H9 (cell line): ENCODE measurements around the gene GNAI2. TPM values are rescaled to one million over a fixed set of nuclear protein-coding genes. Genes with fewer than 3 reads are reported as not detected.

Source experiments
- DNase-seq: peaks from one replicate; pipeline ENCODE4 v3.0.0-alpha.2; 2017
- H2AFZ ChIP-seq: one replicate; pipeline ENCODE4 v1.6.1; 2013; ENCODE audit warnings: mild to moderate bottlenecking, low read length, control low read depth, moderate library complexity
- H2AK5ac ChIP-seq: 2 replicates; pipeline ENCODE4 v1.6.1; 2013; ENCODE audit warnings: low read length, control low read depth, mixed read lengths; ENCODE audit not compliant: insufficient read length
- H2BK120ac ChIP-seq: one replicate; pipeline ENCODE4 v1.6.1; 2013; ENCODE audit warnings: low read depth, mild to moderate bottlenecking, low read length, control low read depth, inconsistent platforms; ENCODE audit not compliant: poor library complexity, severe bottlenecking
- H2BK12ac ChIP-seq: 2 replicates; pipeline ENCODE4 v1.6.1; 2013; ENCODE audit warnings: low read length, control low read depth, mixed read lengths, low read depth; ENCODE audit not compliant: insufficient read length
- H2BK15ac ChIP-seq: 2 replicates; pipeline ENCODE4 v1.6.1; 2013; ENCODE audit warnings: low read depth, low read length, control low read depth
- H2BK20ac ChIP-seq: one replicate; pipeline ENCODE4 v1.6.1; 2013; ENCODE audit warnings: low read depth, mild to moderate bottlenecking, low read length, control low read depth, inconsistent platforms; ENCODE audit not compliant: poor library complexity, severe bottlenecking
- H2BK5ac ChIP-seq: 2 replicates; pipeline ENCODE4 v1.6.1; 2013; ENCODE audit warnings: low read length, control low read depth, mixed read lengths; ENCODE audit not compliant: insufficient read length
- H3K14ac ChIP-seq: 2 replicates; pipeline ENCODE4 v1.6.1; 2013; ENCODE audit warnings: low read length, control low read depth; ENCODE audit not compliant: insufficient read depth
- H3K18ac ChIP-seq: 2 replicates; pipeline ENCODE4 v1.6.1; 2013; ENCODE audit warnings: low read depth, mild to moderate bottlenecking, mixed read lengths, low read length, control low read depth; ENCODE audit not compliant: insufficient read length
- H3K23ac ChIP-seq: 2 replicates; pipeline ENCODE4 v1.6.1; 2013; ENCODE audit warnings: low read length, control low read depth, mixed read lengths, low read depth; ENCODE audit not compliant: insufficient read length
- H3K23me2 ChIP-seq: 2 replicates; pipeline ENCODE4 v1.6.1; 2013; ENCODE audit warnings: low read depth, mild to moderate bottlenecking, mixed read lengths, low read length, control low read depth; ENCODE audit not compliant: insufficient read length, poor library complexity, severe bottlenecking
- H3K27ac ChIP-seq: 2 replicates; pipeline ENCODE4 v1.5.1; 2013; ENCODE audit warnings: low read length, control low read depth, mixed read lengths, low read depth; ENCODE audit not compliant: insufficient read length
- H3K27me3 ChIP-seq: 2 replicates; pipeline ENCODE4 v1.6.1; 2013; ENCODE audit warnings: low read length, control low read depth, inconsistent platforms; ENCODE audit not compliant: insufficient read depth
- H3K4ac ChIP-seq: 2 replicates; pipeline ENCODE4 v1.6.1; 2013; ENCODE audit warnings: low read depth, mild to moderate bottlenecking, control low read depth, inconsistent platforms, low read length, moderate library complexity
- H3K4me1 ChIP-seq: 2 replicates; pipeline ENCODE4 v1.6.1; 2013; ENCODE audit warnings: low read length, control low read depth, inconsistent platforms; ENCODE audit not compliant: insufficient read depth
- H3K4me2 ChIP-seq: 2 replicates; pipeline ENCODE4 v1.6.1; 2013; ENCODE audit warnings: low read length, control low read depth, mixed read lengths; ENCODE audit not compliant: insufficient read length, insufficient read depth
- H3K56ac ChIP-seq: 2 replicates; pipeline ENCODE4 v1.6.1; 2013; ENCODE audit warnings: low read depth, mild to moderate bottlenecking, mixed read lengths, low read length, control low read depth; ENCODE audit not compliant: insufficient read length
- H3K79me1 ChIP-seq: 2 replicates; pipeline ENCODE4 v1.6.1; 2013; ENCODE audit warnings: low read depth, mild to moderate bottlenecking, moderate library complexity, low read length, control low read depth, inconsistent platforms; ENCODE audit not compliant: insufficient read depth, poor library complexity, severe bottlenecking
- H3K79me2 ChIP-seq: 2 replicates; pipeline ENCODE4 v1.6.1; 2013; ENCODE audit warnings: low read length, control low read depth, inconsistent platforms; ENCODE audit not compliant: insufficient read depth
- H3K9ac ChIP-seq: 2 replicates; pipeline ENCODE4 v1.6.1; 2013; ENCODE audit warnings: low read length, control low read depth, mixed read lengths; ENCODE audit not compliant: insufficient read length; ENCODE audit errors: extremely low read depth
- H3K9me3 ChIP-seq: one replicate; pipeline ENCODE4 v1.6.1; 2013; ENCODE audit warnings: low read depth, low read length, inconsistent platforms; ENCODE audit not compliant: control insufficient read depth
- H3T11ph ChIP-seq: one replicate; pipeline ENCODE4 v1.6.1; 2013; ENCODE audit warnings: mild to moderate bottlenecking, low read length, control low read depth, inconsistent platforms
- H4K20me1 ChIP-seq: one replicate; pipeline ENCODE4 v1.6.1; 2013; ENCODE audit not compliant: control insufficient read depth, insufficient read length, insufficient read depth
- H4K5ac ChIP-seq: 2 replicates; pipeline ENCODE4 v1.6.1; 2013; ENCODE audit warnings: low read depth, mild to moderate bottlenecking, mixed read lengths, low read length, control low read depth; ENCODE audit not compliant: insufficient read length
- H4K8ac ChIP-seq: replicated peaks from 2 replicates; pipeline ENCODE4 v1.6.1; 2013; ENCODE audit warnings: low read length, control low read depth, mixed read lengths, low read depth; ENCODE audit not compliant: insufficient read length
- H4K91ac ChIP-seq: 2 replicates; pipeline ENCODE4 v1.6.1; 2013; ENCODE audit warnings: low read depth, mild to moderate bottlenecking, moderate library complexity, mixed read lengths, low read length, control low read depth; ENCODE audit not compliant: insufficient read length
- H3K27ac Mint-ChIP-seq, 3 experiments: 2 replicates in 2 of 3; 3 replicates in 1 of 3; pipeline ENCODE4 v1.8.0; 2020 to 2021; ENCODE audit warnings: mixed read lengths in 3 of 3, mild to moderate bottlenecking in 1 of 3, moderate library complexity in 1 of 3
- H3K27me3 Mint-ChIP-seq: 2 replicates; pipeline ENCODE4 v1.8.0; 2021; ENCODE audit warnings: low read depth, mild to moderate bottlenecking, moderate library complexity, mixed read lengths
- H3K36me3 Mint-ChIP-seq, 3 experiments: 2 replicates in 2 of 3; 3 replicates in 1 of 3; pipeline ENCODE4 v1.8.0; 2020 to 2021; ENCODE audit warnings: low read depth in 3 of 3, mixed read lengths in 3 of 3; ENCODE audit not compliant: insufficient read depth in 1 of 3
- H3K4me1 Mint-ChIP-seq, 2 experiments: 2 replicates each; pipeline ENCODE4 v1.8.0; 2020; ENCODE audit warnings: mixed read lengths in 2 of 2
- H3K4me3 Mint-ChIP-seq, 2 experiments: 2 replicates in 1 of 2; 3 replicates in 1 of 2; pipeline ENCODE4 v1.8.0; 2020 to 2021; ENCODE audit warnings: mild to moderate bottlenecking in 2 of 2, mixed read lengths in 2 of 2, moderate library complexity in 1 of 2
- H3K9me3 Mint-ChIP-seq, 2 experiments: 2 replicates in 1 of 2; 3 replicates in 1 of 2; pipeline ENCODE4 v1.8.0; 2020; ENCODE audit warnings: mild to moderate bottlenecking in 2 of 2, mixed read lengths in 2 of 2, moderate library complexity in 1 of 2
- WGBS: extraction: QIAGEN DNeasy Blood & Tissue Kit; methylation state at CpG from one replicate; pipeline ENCODE4 v1.1.7; 2013; ENCODE audit warnings: missing lambda C conversion rate, low lambda C conversion rate, mixed read lengths; ENCODE audit not compliant: insufficient read length; ENCODE audit errors: extremely low coverage; 5-methylcytosine and 5-hydroxymethylcytosine counted together
- total RNA-seq: library from RNA; stranded (reverse); gene quantifications from 2 replicates; pipeline ENCODE4 v1.2.1, GENCODE V29; 2021
- TF ChIP-seq, protein P1 (sequence below): fragments of 200-600 bp; sonication (generic); conservative IDR thresholded peaks from 3 replicates; pipeline ENCODE4 v1.8.0; 2021; ENCODE audit warnings: antibody characterized with exemption, mild to moderate bottlenecking

Gene GNAI2
- total RNA-seq, 1 experiment from 2014 or later = 218 TPM

DNA sequence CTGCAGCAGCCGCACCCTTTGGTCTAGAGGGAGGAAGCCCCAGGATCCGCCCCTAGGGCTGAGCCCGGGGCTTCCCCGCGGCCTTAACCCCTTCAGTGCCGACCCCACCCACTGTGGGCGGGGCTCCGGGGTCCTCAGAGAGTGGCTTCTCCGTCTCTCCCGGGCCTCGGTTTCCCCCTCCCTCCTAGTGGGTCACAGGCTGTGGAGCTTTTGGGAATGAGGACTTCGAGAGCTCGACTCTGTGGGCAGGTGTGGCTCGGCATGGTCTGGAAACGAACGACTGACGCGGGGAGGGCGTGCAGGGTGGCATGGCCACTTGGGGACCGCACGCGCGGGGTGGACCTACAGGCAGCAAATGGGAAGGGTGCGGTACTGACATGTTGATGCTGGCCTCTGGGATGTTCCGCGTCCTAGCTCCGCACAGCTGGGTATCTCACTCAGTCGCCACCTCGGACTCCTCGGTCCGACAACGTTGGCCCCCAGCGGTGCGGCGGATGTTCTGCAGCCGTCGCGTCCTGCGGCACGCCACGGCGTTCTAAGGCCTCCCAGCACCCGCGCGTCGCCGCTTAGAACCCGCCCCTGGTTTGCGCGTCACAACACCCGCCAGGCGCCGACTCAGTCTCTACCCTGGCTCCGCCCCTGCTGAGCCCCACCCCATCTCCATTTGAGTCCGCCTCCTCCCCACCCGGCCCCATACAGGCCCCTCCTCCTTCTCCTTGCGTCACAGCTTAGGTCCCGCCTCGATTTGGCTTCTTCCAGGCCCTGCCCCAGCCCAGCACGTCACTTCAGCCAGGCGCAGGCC lies 63.0 kb downstream of the GNAI2 start, which contains the start of the genes HYAL3 and NAA80:
TSS of gene HYAL3 (minus strand) at position 570 of the 802 bp plus-strand sequence. CDS start 3,803 bp downstream, outside the sequence.
TSS of gene NAA80 (minus strand) at position 570 of the 802 bp plus-strand sequence. CDS start 1,942 bp downstream, outside the sequence.
- H2BK15ac ChIP-seq = no peak within 1 kb of the TSS
- DNase-seq = peak; percentile 100
- Mint-ChIP-seq H3K27me3 (no peaks in the 10 kb centered on the region), H3K4me3 (peak within 1 kb of the TSS; percentile 87 to 99), H3K4me1 (peaks cover 25 to 27% of the 10 kb centered on the region in 2 experiments), H3K9me3 (no peaks in the 10 kb centered on the region; a peak in 1 of 5 replicates), H3K36me3 (peaks cover 0 to 8% (median 1%) of the 10 kb centered on the region in 3 experiments; a peak in 1 of 7 replicates), H3K27ac (peak within 1 kb of the TSS; percentile 76 to 99 (median 88); a peak in 6 of 7 replicates)
- no peak within 1 kb of the TSS for H2BK12ac ChIP-seq
- H3K4me1 ChIP-seq = no peaks in the 10 kb centered on the region
- no peak within 1 kb of the TSS for H4K5ac ChIP-seq
- H2BK120ac ChIP-seq = no peak within 1 kb of the TSS
- no peak within 1 kb of the TSS for H3K23ac ChIP-seq
- no peak within 1 kb of the TSS for H3K14ac ChIP-seq
- H3K4me2 ChIP-seq = peak within 1 kb of the TSS; percentile 55
- no peak within 1 kb of the TSS for H4K91ac ChIP-seq
- H3K18ac ChIP-seq = peak within 1 kb of the TSS; percentile 24
- H4K8ac ChIP-seq = no peak within 1 kb of the TSS
- H3T11ph ChIP-seq = no peak within 1 kb of the TSS
- H3K27me3 ChIP-seq = no peaks in the 10 kb centered on the region
- no peak within 1 kb of the TSS for H2BK5ac ChIP-seq
- H2BK20ac ChIP-seq = no peak within 1 kb of the TSS
- TF ChIP-seq, protein P1, sequence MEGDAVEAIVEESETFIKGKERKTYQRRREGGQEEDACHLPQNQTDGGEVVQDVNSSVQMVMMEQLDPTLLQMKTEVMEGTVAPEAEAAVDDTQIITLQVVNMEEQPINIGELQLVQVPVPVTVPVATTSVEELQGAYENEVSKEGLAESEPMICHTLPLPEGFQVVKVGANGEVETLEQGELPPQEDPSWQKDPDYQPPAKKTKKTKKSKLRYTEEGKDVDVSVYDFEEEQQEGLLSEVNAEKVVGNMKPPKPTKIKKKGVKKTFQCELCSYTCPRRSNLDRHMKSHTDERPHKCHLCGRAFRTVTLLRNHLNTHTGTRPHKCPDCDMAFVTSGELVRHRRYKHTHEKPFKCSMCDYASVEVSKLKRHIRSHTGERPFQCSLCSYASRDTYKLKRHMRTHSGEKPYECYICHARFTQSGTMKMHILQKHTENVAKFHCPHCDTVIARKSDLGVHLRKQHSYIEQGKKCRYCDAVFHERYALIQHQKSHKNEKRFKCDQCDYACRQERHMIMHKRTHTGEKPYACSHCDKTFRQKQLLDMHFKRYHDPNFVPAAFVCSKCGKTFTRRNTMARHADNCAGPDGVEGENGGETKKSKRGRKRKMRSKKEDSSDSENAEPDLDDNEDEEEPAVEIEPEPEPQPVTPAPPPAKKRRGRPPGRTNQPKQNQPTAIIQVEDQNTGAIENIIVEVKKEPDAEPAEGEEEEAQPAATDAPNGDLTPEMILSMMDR = peak; percentile 37; the same call in 2 of the 3 replicates
- peak within 1 kb of the TSS; percentile 17 for H3K9ac ChIP-seq
- no peak within 1 kb of the TSS for H2AFZ ChIP-seq
- H3K4ac ChIP-seq = no peak within 1 kb of the TSS
- H3K23me2 ChIP-seq = peaks cover 6% of the 10 kb centered on the region
- no peaks in the 10 kb centered on the region for H3K79me1 ChIP-seq
- no peaks in the 10 kb centered on the region for H4K20me1 ChIP-seq
- no peaks in the 10 kb centered on the region for H3K79me2 ChIP-seq
- no peaks in the 10 kb centered on the region for H3K9me3 ChIP-seq
- H2AK5ac ChIP-seq = no peak within 1 kb of the TSS
- WGBS = no CpG with 5 or more reads among the region's 61 CpGs
- H3K56ac ChIP-seq = no peak within 1 kb of the TSS
- peak within 1 kb of the TSS; percentile 21 for H3K27ac ChIP-seq
